ENCODE results near the gene CBFB.

- TF ChIP-seq, protein P1, sequence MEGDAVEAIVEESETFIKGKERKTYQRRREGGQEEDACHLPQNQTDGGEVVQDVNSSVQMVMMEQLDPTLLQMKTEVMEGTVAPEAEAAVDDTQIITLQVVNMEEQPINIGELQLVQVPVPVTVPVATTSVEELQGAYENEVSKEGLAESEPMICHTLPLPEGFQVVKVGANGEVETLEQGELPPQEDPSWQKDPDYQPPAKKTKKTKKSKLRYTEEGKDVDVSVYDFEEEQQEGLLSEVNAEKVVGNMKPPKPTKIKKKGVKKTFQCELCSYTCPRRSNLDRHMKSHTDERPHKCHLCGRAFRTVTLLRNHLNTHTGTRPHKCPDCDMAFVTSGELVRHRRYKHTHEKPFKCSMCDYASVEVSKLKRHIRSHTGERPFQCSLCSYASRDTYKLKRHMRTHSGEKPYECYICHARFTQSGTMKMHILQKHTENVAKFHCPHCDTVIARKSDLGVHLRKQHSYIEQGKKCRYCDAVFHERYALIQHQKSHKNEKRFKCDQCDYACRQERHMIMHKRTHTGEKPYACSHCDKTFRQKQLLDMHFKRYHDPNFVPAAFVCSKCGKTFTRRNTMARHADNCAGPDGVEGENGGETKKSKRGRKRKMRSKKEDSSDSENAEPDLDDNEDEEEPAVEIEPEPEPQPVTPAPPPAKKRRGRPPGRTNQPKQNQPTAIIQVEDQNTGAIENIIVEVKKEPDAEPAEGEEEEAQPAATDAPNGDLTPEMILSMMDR (conservative IDR thresholded peaks at IDR 0.05; ENCODE audit: low read depth, low read length): no peak
- TF ChIP-seq EZH2 (IDR thresholded peaks at IDR 0.05; ENCODE audit: borderline replicate concordance, low read depth, low read length, poor library complexity, severe bottlenecking): no peak
Observed at GRCh38 chr16:67011274-67011673, 17.7 kb upstream of the CBFB start.
